K562 (cell line): ENCODE measurements around the gene KCNQ4. TPM values are rescaled to one million over a fixed set of nuclear protein-coding genes. Genes with fewer than 3 reads are reported as not detected.

Source experiments
- ARID3A ChIP-seq: IDR thresholded peaks from 2 replicates; pipeline ENCODE4 v1.6.1; 2012; ENCODE audit warnings: low read depth, low read length, improper control_type of control experiment, borderline replicate concordance
- BHLHE40 ChIP-seq: IDR thresholded peaks from 2 replicates; pipeline ENCODE4 v1.6.1; 2011; ENCODE audit warnings: low read length, improper control_type of control experiment
- HINFP ChIP-seq: fragments of 450-650 bp; conservative IDR thresholded peaks from 2 replicates; pipeline ENCODE4 v1.6.1; 2016; ENCODE audit warnings: missing genetic modification characterization, low read depth, mild to moderate bottlenecking, control low read depth, missing compliant biosample characterization
- JUND ChIP-seq, 2 experiments: IDR thresholded peaks; 2 replicates in 1 of 2; 3 replicates in 1 of 2; pipeline ENCODE4 v1.6.1; 2011; ENCODE audit warnings: borderline replicate concordance in 2 of 2, low read depth in 2 of 2, low read length in 2 of 2, improper control_type of control experiment in 1 of 2, missing biosample characterization in 1 of 2, missing genetic modification characterization in 1 of 2, missing genetic modification reagents in 1 of 2
- NONO ChIP-seq, 2 experiments: fragments of 200-400 bp in 1 of 2; fragments of 450-650 bp in 1 of 2; formaldehyde crosslinking in 1 of 2; IDR thresholded peaks; 2 replicates each; pipeline ENCODE4 v1.6.1; 2017; ENCODE audit warnings: low read depth in 2 of 2, mild to moderate bottlenecking in 2 of 2, moderate library complexity in 2 of 2, low read length in 1 of 2
- RB1 ChIP-seq: fragments of 450-650 bp; IDR thresholded peaks from 2 replicates; pipeline ENCODE4 v1.6.1; 2017; ENCODE audit warnings: low read depth, mild to moderate bottlenecking
- RBM34 ChIP-seq: fragments of 200-400 bp; formaldehyde crosslinking; IDR thresholded peaks from 2 replicates; pipeline ENCODE4 v1.6.1; 2018; ENCODE audit warnings: low read length, borderline replicate concordance; ENCODE audit not compliant: insufficient read depth
- TAF7 ChIP-seq: fragments of 450-650 bp; IDR thresholded peaks from 2 replicates; pipeline ENCODE4 v1.6.1; 2016; ENCODE audit warnings: missing genetic modification characterization, missing compliant biosample characterization
- TEAD4 ChIP-seq, 2 experiments: sonication (generic) in 1 of 2; formaldehyde crosslinking in 1 of 2; IDR thresholded peaks; 2 replicates each; pipeline versions ENCODE4 v1.6.1 to v1.8.0; 2012 to 2022; ENCODE audit warnings: borderline replicate concordance in 1 of 2, inconsistent platforms in 1 of 2, low read length in 1 of 2, mild to moderate bottlenecking in 1 of 2, missing genetic modification reagents in 1 of 2
- TOE1 ChIP-seq, 2 experiments: fragments of 450-650 bp in 1 of 2; sonication (generic) in 1 of 2; formaldehyde crosslinking in 1 of 2; IDR thresholded peaks; 2 replicates each; pipeline versions ENCODE4 v1.7.1 to v1.8.0; 2016 to 2022; ENCODE audit warnings: borderline replicate concordance in 2 of 2, mild to moderate bottlenecking in 2 of 2, antibody characterized with exemption in 1 of 2, inconsistent platforms in 1 of 2, low read depth in 1 of 2, missing genetic modification reagents in 1 of 2, moderate library complexity in 1 of 2
- TRIM24 ChIP-seq, 2 experiments: fragments of 450-650 bp; IDR thresholded peaks; 2 replicates each; pipeline ENCODE4 v1.6.1; 2016
- VEZF1 ChIP-seq: fragments of 200-800 bp; sonication (Bioruptor generic); IDR thresholded peaks from 2 replicates; pipeline ENCODE4 v1.6.1; 2017; ENCODE audit warnings: missing genetic modification characterization, missing compliant biosample characterization
- ZBTB12 ChIP-seq: fragments of 250-450 bp; sonication (Bioruptor Pico); IDR thresholded peaks from 2 replicates; pipeline ENCODE4 v1.4.0; 2020
- ZHX1 ChIP-seq: fragments of 150-350 bp; conservative IDR thresholded peaks from 2 replicates; pipeline ENCODE4 v1.6.1; 2014; ENCODE audit warnings: low read length
- ZSCAN29 ChIP-seq: fragments of 450-650 bp; IDR thresholded peaks from 2 replicates; pipeline ENCODE4 v1.6.1; 2017
- polyA plus RNA-seq, 8 experiments: library from polyadenylated mRNA; depleted of rRNA in 4 of 8; stranded (reverse) in 5 of 8; unstranded in 3 of 8; fragments of >200 nt; fragmentation: Nextera tagmentation in 2 of 8; fragmentation: Illumina TruSeq in 1 of 8; extraction: Ambion mirVana in 2 of 8; extraction: Trizol in 1 of 8; gene quantifications; 2 replicates each; pipeline versions ENCODE4 v1.2.1 to v1.2.3, GENCODE V29; 2011 to 2014; ENCODE audit warnings: inconsistent platforms in 1 of 8, missing spikeins in 1 of 8
- total RNA-seq, 7 experiments: library from RNA; depleted of rRNA in 6 of 7; stranded (reverse); fragments of >200 nt in 6 of 7; fragmentation: Illumina TruSeq in 2 of 7; extraction: Trizol in 2 of 7; gene quantifications; 2 replicates each; pipeline versions ENCODE4 v1.2.1 to v1.2.3, GENCODE V29; 2011 to 2021; ENCODE audit warnings: low replicate concordance in 1 of 7

The KCNQ4 gene
- total and polyA plus RNA-seq, 9 of the 15 experiments (the other 6 are each of a cell fraction or from before 2014, with no cell fraction given): 0.07 to 4.1 (median 0.79) TPM

GRCh38 chr1:40808909-40809308 is 25.3 kb downstream of the KCNQ4 start (continued):
- TF ChIP-seq RBM34 (no peak), NONO (IDR thresholded peaks at IDR 0.05; ENCODE audit: low read depth in 2 of 2, low read length in 1 of 2) (no peak), TAF7 (no peak), BHLHE40 (peak; percentile 88), HINFP (tag) (0 out of 2 replicates have a peak, but pooled peaks have one; percentile 32), ZHX1 (no peak), TRIM24 (IDR thresholded peaks at IDR 0.05) (no peak), ARID3A (no peak), ZBTB12 (CRISPR knock-in tag) (no peak), RB1 (peak; percentile 33; the same call in 1 of the 2 replicates), ZSCAN29 (no peak), TOE1 (IDR thresholded peaks at IDR 0.05; ENCODE audit: borderline replicate concordance) (0 out of 2 replicates have a peak, but pooled peaks have one; percentile 46), TOE1 (CRISPR knock-in tag; IDR thresholded peaks at IDR 0.05; ENCODE audit: borderline replicate concordance, low read depth) (no peak), JUND (IDR thresholded peaks at IDR 0.05; ENCODE audit: borderline replicate concordance, low read depth, low read length) (0 out of 2 replicates have a peak, but pooled peaks have one; percentile 15), JUND (tag; IDR thresholded peaks at IDR 0.05; ENCODE audit: borderline replicate concordance, low read depth, low read length) (peak; percentile 35; the same call in 1 of the 3 replicates), VEZF1 (CRISPR knock-in tag) (peak; percentile 33; the same call in 1 of the 2 replicates), TEAD4 (IDR thresholded peaks at IDR 0.05; ENCODE audit: low read length) (peak; percentile 49; the same call in 1 of the 2 replicates), TEAD4 (CRISPR knock-in tag; IDR thresholded peaks at IDR 0.05; ENCODE audit: borderline replicate concordance) (no peak)
